Measurements from ENCODE around the gene ZFAND4.
"Not testable (repeated sequence)": the region's sequence is repeated elsewhere in the genome, so short reads cannot be mapped to it uniquely, and the experiment has no call there.

The ZFAND4 gene

GRCh38 chr10:45640941-45641340 is 31.6 kb downstream of the ZFAND4 start:
- DNase-seq: no peak

GRCh38 chr10:45640049-45640448 is 32.5 kb downstream of the ZFAND4 start:
- DNase-seq: no peak

- DNase-seq: no peak
Observed at GRCh38 chr10:45627412-45628048, 45.0 kb downstream of the ZFAND4 start.

GRCh38 chr10:45625879-45626278 is 46.7 kb downstream of the ZFAND4 start:
- DNase-seq: no peak

- no peak for DNase-seq
Observed at GRCh38 chr10:45624724-45625123, 47.8 kb downstream of the ZFAND4 start.

GRCh38 chr10:45614869-45615268 is 57.7 kb downstream of the ZFAND4 start:
- DNase-seq: no peak

GRCh38 chr10:45612741-45613140 is 59.8 kb downstream of the ZFAND4 start:
- no peak for DNase-seq

- DNase-seq: no peak
Observed at GRCh38 chr10:45608052-45608451, 64.5 kb downstream of the ZFAND4 start.

- DNase-seq: no peak
Observed at GRCh38 chr10:45607276-45607675, 65.3 kb downstream of the ZFAND4 start.

- DNase-seq: no peak
Observed at GRCh38 chr10:45602836-45603235, 69.7 kb downstream of the ZFAND4 start.

GRCh38 chr10:45602082-45602730 is 70.4 kb downstream of the ZFAND4 start:
- DNase-seq: peak; percentile 16

GRCh38 chr10:45601254-45601930 is 71.2 kb downstream of the ZFAND4 start:
- DNase-seq: not testable (repeated sequence)

- not testable (repeated sequence) for DNase-seq
Observed at GRCh38 chr10:45600337-45601253, 72.0 kb downstream of the ZFAND4 start.

- DNase-seq: no peak
Observed at GRCh38 chr10:45599646-45600045, 72.9 kb downstream of the ZFAND4 start.

GRCh38 chr10:45599021-45599603 is 73.5 kb downstream of the ZFAND4 start:
- DNase-seq: no peak

- DNase-seq: no peak
Observed at GRCh38 chr10:45596526-45596925, 76.0 kb downstream of the ZFAND4 start.

GRCh38 chr10:45594276-45595157 is 78.1 kb downstream of the ZFAND4 start:
- peak; percentile 92 for DNase-seq

- DNase-seq: no peak
Observed at GRCh38 chr10:45593938-45594275, 78.7 kb downstream of the ZFAND4 start.

GRCh38 chr10:45592926-45593325 is 79.6 kb downstream of the ZFAND4 start:
- DNase-seq: no peak

GRCh38 chr10:45592432-45592831 is 80.1 kb downstream of the ZFAND4 start:
- no peak for DNase-seq

- no peak for DNase-seq
Observed at GRCh38 chr10:45591280-45591679, 81.3 kb downstream of the ZFAND4 start.

GRCh38 chr10:45589868-45590267 is 82.7 kb downstream of the ZFAND4 start:
- DNase-seq: no peak
